ENCODE data around the gene ABCA13.

The ABCA13 gene

DNA sequence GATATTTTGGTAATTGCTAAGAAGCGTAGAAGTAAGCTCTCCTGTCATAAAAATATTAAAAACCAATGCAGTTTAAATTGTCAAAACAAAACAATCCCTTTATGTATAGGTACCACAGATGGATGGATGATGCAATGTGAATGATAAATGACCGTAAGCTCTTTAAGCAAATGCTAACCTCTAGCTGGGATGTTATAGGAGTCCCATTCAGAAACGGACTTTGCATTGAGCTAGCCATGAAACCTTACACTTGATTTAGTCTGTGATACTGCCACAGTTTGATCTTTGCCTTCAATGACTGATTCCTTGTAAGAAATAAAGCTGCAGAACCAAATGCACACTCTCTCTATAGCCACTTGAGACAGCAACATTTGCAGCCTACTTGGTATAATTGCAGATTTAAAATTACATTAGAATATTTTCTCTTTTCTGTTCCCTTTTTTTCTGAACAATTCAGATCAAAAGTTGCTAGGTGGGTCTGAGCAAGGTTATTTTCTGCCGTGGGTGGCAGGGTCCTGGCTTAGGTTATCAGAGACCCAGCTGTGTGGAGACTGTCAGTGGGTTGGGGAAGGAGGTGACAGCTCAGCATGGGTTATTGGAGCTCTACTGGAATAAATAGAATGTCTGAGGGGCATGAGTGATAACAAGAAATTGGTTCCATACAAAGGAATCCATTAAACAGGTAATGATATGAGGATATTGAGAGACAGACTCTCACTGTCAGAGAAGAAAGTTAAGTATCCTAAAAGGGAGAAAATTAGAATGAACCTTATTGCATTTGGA, 494.3 kb downstream of the ABCA13 start:
- no peak for DNase-seq

- no peak for DNase-seq
These were observed 496.1 kb downstream of the ABCA13 start for GRCh38 chr7:48667407-48667806.

DNA sequence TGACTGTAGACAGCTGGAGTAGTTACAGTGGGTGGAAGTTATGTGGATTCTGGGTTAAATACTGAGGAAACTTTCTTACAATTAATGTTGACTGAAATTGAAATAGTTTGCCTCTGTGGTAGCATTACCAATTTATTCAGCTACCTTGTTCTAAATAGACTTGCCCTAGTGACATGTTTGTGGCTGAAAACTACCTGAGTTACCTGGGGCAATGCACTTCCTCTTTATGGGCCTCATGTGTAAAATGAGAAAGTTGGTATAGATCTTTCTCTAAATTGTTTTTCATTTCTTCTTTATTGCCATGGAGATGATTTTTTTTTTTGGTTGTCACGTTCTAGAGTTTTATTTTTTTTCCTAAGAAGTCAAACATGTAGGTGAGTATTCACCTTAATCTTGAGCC, 500.4 kb downstream of the ABCA13 start:
- no peak for DNase-seq

- no peak for DNase-seq
These were observed 509.7 kb downstream of the ABCA13 start for GRCh38 chr7:48681006-48681405.

- no peak for DNase-seq
These were observed 520.5 kb downstream of the ABCA13 start for GRCh38 chr7:48691788-48692187.

All from fibroblast of skin of right quadriceps (primary cell).